GM19372 (cell line): ENCODE data around the gene TGFB2.

Experiments
- ATAC-seq: cut with Tn5 transposase; IDR thresholded peaks from one replicate; pipeline ENCODE4 v1.9.1; 2021; ENCODE audit warnings: mild to moderate bottlenecking, low read depth, moderate library complexity; ENCODE audit not compliant: unreplicated experiment

The TGFB2 gene

DNA sequence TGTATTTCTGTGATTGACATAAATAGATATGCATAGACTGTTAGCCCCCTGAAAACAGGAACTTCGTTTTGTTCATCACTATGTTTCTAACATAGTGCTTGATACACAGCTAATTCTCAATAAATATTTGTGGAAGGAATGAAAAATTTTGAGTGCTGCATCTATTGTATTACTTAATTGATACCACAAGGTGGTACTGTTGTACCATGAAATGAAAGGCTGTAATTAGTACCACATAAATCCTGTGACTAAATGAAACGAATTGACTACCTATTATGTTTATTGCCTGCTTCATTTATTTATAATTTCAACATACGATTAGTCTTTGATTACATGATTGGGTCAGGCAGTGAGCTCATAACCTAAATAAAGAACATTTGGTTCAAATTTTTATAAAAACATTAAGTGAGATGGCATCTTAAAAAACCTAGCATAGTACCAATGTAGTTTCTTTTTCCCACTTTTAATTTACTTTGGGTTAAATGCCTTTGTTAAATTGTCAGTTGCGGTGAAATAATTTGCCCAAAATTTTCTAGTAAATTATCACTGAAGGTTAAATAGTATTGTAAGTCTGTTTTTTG lies 15.0 kb upstream of the TGFB2 start:
- ATAC-seq, result peak; percentile 75

DNA sequence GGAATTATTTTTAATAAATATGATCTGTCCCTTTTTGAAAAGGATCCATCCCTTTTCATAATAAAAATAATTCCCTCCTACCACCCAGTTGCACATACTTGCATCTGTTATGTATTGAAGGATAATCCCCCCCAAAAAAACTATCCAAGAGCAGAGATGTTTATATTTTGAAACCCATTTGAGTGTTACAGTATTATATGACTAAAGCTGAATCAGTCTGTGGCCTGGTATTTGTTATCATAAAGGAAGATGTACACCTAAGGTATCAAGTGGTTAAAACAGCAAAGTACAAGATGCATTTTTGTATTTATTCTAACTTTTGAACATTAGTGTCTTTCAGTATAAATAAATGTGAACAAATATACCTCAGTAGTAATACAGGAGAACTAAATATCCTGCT lies 12.7 kb upstream of the TGFB2 start:
- ATAC-seq, result no peak

DNA sequence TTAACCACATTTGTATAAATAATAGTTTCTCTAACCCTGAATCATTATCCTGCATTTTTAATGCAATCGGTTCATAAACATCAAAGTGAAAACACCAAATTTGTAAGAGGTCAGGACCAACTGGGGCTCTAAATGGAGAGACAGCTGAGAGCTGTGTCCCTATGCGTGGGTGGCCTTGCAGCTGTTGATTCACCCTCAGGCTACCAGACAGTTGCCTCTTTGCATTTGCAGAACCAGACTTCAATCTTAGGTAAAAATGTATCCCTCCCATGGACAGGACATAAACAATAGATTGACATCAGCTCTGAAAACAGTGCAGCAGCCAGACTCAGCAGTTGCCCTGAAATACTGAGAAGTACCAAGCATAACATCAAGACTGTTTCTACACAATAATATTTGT lies 8.8 kb upstream of the TGFB2 start:
- ATAC-seq, result no peak

DNA sequence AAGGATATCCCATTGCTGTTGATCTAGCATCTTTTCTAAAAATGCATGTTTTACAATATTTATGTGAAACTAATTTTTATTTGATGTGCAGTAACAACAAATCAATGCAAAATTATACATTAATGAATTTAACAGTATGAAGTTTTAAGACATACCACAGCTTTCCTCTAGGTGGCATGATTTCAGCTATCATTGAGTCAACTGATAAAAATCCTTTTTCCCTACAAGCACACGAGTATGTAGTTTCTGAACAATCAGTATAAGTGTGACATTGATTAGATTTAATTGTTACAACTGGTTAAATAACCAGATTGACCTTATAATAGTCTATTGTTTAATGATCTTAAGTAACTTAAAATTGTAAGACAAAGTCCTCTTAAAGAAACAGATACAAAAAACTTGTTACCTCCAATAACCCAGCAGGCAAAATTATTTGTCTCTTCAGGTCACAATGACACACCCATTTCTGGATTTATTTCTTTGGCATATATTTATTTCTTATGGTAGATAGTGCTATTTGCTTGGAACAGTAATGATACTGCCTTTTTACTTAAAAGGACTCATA lies 5.8 kb upstream of the TGFB2 start:
- peak; percentile 67 for ATAC-seq

DNA sequence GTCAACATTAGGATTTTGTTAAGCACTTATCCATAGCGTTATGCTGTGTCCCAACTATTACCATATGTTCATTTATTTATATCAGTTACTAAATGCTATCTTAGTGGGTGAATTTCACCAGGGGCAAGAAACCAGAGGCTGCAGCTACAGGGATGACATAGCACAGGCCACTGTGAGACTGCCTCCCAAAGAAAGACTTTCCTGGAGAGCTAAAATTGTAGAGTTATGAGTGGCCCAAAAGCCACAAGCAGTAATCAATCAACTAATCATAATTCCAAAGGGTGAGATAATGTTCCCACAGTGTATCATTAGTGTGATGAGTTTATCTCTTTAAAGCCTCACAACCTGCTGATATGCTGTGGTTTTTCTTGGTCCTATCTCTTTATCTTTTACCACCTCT lies 3.8 kb upstream of the TGFB2 start:
- no peak for ATAC-seq

DNA sequence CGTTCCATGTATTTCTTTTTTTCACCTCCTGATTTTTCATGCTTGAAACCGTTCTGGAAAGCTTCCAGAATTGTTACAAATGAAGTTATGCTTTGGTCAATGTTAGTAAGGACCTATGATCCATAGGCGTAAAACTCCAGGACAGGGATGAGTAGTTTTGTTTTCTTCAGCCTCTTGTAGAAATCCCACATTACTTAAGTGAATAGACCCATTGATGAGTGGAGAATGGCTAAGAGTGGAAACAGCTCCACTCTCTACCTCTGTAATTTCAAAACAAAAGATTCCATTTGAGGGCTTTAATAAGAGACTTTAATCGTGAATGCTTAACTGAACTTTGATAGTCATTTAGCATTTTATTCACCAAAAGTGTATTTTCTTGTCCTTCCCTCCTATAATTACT lies 3.0 kb upstream of the TGFB2 start:
- ATAC-seq, result no peak

DNA sequence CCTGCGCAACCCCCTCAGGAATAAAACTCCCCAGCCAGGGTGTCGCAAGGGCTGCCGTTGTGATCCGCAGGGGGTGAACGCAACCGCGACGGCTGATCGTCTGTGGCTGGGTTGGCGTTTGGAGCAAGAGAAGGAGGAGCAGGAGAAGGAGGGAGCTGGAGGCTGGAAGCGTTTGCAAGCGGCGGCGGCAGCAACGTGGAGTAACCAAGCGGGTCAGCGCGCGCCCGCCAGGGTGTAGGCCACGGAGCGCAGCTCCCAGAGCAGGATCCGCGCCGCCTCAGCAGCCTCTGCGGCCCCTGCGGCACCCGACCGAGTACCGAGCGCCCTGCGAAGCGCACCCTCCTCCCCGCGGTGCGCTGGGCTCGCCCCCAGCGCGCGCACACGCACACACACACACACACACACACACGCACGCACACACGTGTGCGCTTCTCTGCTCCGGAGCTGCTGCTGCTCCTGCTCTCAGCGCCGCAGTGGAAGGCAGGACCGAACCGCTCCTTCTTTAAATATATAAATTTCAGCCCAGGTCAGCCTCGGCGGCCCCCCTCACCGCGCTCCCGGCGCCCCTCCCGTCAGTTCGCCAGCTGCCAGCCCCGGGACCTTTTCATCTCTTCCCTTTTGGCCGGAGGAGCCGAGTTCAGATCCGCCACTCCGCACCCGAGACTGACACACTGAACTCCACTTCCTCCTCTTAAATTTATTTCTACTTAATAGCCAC lies 696 bp downstream of the TGFB2 start:
- ATAC-seq, result peak; percentile 57

DNA sequence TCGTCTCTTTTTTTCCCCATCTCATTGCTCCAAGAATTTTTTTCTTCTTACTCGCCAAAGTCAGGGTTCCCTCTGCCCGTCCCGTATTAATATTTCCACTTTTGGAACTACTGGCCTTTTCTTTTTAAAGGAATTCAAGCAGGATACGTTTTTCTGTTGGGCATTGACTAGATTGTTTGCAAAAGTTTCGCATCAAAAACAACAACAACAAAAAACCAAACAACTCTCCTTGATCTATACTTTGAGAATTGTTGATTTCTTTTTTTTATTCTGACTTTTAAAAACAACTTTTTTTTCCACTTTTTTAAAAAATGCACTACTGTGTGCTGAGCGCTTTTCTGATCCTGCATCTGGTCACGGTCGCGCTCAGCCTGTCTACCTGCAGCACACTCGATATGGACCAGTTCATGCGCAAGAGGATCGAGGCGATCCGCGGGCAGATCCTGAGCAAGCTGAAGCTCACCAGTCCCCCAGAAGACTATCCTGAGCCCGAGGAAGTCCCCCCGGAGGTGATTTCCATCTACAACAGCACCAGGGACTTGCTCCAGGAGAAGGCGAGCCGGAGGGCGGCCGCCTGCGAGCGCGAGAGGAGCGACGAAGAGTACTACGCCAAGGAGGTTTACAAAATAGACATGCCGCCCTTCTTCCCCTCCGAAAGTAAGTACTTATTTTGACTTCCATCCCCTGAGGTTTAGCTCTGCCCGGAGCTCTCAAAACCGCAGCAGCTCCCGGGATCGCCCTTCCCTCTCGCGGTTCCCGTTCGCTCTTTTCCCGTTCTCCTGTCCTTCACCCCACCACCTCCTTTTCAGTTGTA lies 1.5 kb downstream of the TGFB2 start:
- ATAC-seq, result no peak

DNA sequence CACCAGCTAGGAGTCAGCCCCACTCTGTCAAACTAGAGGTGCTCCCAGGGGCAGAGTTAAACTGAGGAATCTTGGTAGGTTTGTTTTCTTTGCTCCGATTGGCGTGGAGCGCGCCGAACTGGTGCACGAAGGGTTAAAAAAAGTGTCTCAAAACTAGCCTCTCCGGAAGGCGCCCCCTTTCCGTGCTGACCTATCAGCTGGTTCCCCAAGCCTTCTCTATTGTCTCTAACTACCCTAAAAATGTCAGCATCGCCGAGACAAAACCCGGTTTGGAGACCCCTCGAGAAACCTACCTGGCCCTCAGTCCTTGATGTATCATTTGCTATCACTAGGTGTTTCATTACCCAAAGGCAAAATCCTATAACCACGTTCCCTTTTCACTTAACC lies 2.2 kb downstream of the TGFB2 start:
- no peak for ATAC-seq

DNA sequence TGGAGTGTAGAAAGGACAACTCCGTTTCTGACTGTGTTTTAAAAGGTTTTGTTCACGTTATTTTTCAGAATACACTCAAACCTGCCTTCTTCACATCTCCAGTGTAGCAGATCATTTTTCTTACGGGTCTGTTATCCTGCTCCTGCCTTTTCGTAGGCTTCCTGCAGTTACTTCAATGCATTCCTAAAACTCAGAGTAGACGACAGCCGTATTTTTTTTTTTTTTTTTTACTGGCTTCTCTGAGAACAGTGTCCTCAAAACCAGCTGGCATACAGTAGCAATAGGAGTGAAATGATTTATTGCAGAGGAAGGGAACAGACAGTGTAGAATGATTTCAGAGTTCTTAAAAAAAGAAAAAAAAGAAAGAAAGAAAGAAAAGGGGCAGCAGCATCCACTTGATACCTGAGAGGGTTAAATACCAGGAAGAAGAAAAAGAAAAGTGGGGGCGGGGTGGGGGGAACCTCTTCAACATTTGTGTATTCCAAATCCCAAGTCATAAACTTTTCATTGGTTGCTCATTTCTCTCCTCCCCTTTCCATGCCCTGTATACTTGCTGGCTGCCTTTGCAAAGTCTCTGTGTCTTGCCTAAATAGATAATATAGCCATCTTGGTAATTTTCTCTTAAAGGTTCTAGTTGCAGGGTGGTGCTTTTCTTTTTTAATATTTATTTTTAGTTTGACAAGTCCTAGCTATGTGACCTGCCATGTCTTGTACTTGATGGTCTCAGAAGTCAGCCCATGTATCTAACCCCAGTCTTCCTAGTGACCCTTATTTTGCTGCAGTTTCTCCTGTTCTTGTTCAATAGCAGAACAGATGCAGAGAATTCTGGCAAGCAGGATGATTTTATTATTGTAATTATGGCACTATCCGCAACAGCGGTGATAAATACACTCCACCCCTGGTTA lies 2.8 kb downstream of the TGFB2 start:
- ATAC-seq, result no peak

DNA sequence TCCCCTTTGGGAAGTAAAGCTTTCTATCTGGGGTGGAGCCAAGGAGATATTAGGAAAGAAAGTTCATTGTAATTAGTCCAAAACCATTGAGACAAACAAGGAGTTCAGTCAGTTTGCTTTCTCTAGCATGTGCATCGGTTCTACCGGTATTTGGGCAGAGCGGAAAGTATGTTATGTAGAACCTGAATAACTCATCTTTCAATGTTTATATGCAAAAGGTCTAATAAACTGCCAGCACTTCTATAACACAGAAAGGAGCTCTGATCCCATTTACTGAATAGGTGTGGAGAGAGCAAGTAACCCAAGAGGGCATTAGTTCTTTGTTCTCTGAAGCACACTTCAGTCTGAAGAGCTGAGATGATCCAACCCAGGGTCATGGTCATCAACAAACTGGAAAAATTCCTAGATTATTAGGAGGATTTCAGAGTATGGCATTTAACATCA lies 3.5 kb downstream of the TGFB2 start:
- ATAC-seq, result no peak

DNA sequence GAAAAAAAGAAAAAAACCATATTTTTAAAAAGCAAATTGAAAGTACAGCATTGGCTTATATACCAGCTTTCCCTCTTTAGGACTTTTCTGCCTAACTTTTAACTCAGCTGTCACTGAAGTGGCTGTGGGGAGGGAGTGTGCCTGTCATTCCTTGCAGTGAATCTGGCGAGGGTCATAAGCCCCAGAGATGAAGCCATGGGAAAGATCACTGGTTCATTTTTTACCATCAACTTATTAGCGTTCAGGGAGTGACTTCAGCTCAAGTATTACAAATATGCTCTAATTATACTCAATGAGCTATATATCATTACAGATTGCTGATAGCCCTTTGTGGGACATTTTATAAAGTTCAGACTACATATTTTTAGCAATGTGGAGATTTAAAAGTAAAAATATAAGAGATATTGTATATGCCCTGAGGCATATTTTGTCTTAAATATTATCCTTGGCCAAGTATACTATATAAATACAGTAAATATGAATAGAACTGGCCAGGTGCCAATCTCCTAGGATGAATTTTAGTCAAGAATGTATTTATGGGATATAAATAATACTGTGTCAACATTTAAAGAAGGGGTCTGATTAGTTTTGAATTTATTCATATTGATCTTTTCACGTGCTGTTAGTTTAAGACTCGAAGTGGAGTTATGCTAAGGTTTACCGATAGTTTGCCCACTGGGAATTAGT lies 4.4 kb downstream of the TGFB2 start:
- no peak for ATAC-seq

DNA sequence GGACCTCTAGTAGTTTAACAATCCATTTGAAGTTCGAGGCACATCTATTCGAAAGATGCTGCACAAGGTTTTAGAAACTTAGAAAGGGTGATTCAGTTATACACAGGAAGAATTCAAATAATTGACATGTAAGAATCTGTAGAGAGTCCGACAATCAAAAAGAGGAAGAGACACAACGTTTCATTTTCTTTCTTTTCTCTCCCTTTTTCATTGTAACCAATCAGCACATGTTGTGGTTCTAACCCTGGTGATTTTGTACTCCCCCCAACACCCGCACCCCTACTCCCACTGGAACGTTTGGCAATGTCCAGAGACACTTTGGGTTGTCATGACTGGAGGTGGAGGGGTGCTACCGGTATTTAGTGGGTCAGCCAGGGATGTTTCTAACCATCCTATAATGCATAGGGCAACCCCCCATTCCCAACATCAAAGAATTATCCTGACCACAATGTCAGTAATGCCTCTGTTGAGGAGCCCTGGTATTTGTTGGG lies 4.9 kb downstream of the TGFB2 start:
- ATAC-seq, result no peak

DNA sequence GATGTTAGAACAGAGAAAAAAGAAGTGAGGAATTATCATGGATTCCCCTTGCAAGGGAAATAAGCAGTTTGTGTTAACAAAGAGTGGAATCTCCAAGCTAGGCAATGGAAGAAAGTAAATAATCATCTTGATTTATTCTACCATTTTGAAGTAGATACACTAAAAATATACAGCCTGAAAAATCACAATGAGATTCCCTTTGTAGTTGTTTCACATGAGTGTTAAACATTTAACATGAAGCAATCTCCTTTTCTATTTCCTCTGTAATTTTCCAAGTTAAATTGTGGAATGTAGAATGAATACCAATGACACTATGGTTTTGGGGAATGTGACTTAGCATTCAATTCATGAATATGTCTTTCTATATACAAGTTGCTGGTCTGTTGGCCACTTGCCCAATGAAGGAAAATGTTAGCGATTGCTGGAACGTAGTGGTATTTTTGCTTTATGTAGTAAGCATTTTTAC lies 5.7 kb downstream of the TGFB2 start:
- no peak for ATAC-seq

DNA sequence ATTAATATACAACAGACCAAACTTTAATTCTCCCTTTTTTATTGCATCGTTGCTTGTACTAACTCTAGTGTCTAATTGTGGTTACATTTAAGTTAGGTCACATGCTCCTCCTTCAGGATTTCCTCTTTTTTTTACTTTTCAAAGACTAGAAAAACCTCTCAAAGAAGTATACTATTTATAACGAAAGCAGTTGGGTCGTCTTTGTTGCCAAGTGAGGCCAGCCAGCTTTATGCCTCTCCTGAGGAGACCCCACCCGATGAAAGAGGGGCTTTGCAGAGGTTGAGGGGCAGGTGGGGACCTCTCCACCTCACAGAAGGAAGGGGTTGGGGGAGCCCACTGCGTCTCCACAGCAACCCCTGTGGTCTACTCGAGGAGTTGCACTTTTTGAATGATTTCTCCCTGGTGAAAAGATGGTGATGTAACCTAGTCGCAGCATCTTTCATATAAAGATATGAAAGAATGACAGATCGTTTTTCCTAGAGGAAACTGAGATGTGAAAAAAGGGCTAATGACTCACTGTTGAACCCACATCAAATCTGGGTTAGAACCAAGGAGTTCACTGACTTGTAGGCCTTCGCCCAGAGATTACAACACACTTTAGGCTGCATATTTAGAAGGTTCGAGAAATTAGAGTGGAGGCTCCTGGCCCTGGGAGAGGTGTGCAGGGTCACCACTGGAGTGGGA lies 6.4 kb downstream of the TGFB2 start:
- peak; percentile 67 for ATAC-seq

DNA sequence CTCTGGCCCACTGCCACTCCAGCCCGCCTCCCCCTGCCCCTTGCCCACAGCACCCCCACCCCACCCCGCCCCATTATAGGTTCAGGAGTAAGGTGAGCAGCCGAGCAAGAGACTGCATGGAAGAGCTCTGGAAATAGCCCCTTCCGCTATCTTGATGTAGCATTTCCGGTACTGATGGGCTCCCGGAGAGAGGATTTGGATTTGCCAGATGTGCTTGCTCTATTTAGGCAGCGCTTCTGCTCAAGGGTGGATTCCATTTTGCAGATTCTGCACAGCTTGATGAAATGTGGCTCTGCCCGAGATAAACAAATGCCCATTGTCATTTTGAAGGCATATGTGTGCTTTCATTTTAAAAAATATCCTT lies 6.9 kb downstream of the TGFB2 start:
- ATAC-seq, result no peak

DNA sequence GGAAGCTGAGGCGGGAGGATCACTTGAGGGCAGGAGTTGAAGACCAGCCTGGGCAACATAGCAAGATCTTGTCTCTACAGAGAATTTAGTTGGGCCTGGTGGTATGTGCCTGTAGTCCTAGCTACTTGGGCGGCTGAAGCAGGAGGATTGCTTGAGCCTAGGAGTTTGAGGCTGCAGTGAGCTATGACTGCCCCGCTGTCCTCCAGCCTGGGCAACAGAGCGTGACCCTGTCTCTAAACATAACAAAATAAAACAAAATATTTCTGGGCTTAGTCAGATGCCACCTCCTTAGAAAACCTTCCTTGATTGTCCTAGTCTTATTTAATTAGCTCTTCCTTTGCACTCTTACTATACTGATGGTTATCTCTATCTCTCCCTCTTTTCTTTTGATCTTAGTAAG lies 8.5 kb downstream of the TGFB2 start:
- no peak for ATAC-seq

DNA sequence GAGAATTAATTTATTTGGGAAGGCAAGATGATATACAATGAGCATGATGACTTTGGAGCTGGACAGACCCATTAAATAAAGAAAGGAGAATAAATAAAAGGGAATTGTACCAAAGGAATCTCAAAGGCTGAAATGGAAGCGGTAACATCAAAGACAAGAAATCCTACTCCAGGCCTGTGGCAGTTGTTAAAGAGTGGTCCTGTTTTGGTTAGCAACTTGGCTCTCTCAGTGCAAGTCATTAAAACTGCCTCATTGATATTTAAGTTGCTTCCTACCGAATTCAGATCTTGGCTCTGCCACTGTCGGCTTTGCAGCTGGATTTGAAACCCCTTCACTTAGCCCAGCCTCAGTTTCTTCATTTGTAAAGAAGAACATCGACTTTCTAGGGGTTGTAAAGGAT lies 10.1 kb downstream of the TGFB2 start:
- no peak for ATAC-seq
